Prostate gland (tissue), 2 donors: ENCODE results near the gene SHISAL1.

Source experiments
- POLR2A ChIP-seq: fragments of 450-650 bp; IDR thresholded peaks from one replicate; pipeline ENCODE4 v1.6.1; 2016; ENCODE audit warnings: antibody characterized with exemption, mild to moderate bottlenecking
- TF ChIP-seq, protein P1 (sequence below), 4 experiments: fragments of 200-600 bp in 2 of 4; fragments of 450-650 bp in 2 of 4; sonication (generic) in 2 of 4; IDR thresholded peaks; 1 replicate in 3 of 4; 2 replicates in 1 of 4; pipeline ENCODE4 v1.5.1; 2016 to 2019; ENCODE audit warnings: antibody characterized with exemption in 4 of 4, mild to moderate bottlenecking in 2 of 4, moderate library complexity in 2 of 4

- TF ChIP-seq, protein P1, sequence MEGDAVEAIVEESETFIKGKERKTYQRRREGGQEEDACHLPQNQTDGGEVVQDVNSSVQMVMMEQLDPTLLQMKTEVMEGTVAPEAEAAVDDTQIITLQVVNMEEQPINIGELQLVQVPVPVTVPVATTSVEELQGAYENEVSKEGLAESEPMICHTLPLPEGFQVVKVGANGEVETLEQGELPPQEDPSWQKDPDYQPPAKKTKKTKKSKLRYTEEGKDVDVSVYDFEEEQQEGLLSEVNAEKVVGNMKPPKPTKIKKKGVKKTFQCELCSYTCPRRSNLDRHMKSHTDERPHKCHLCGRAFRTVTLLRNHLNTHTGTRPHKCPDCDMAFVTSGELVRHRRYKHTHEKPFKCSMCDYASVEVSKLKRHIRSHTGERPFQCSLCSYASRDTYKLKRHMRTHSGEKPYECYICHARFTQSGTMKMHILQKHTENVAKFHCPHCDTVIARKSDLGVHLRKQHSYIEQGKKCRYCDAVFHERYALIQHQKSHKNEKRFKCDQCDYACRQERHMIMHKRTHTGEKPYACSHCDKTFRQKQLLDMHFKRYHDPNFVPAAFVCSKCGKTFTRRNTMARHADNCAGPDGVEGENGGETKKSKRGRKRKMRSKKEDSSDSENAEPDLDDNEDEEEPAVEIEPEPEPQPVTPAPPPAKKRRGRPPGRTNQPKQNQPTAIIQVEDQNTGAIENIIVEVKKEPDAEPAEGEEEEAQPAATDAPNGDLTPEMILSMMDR (IDR thresholded peaks at IDR 0.05), result no peak
- no peak for TF ChIP-seq POLR2A
These were observed 35.9 kb downstream of the SHISAL1 start for GRCh38 chr22:44276706-44277356.
